Smooth muscle cell (in vitro differentiated cells): ENCODE measurements around the gene FOXR2. TPM values are rescaled to one million over a fixed set of nuclear protein-coding genes. Genes with fewer than 3 reads are reported as not detected.

Source experiments
- DNase-seq: peaks from one replicate; lab custom pipeline; 2025; ENCODE audit not compliant: unreplicated experiment; lab: John Stamatoyannopoulos, UW
- H2AFZ ChIP-seq: fragments of 200-600 bp; sonication (generic); 2 replicates; pipeline ENCODE4 v1.6.0; 2016; ENCODE audit warnings: antibody characterized with exemption, low read depth, mild to moderate bottlenecking
- H3F3A ChIP-seq: fragments of 200-600 bp; sonication (generic); 2 replicates; pipeline ENCODE4 v1.6.0; 2017; ENCODE audit warnings: antibody characterized with exemption, low read depth
- H3K27ac ChIP-seq: fragments of 200-600 bp; sonication (generic); 2 replicates; pipeline ENCODE4 v1.5.1; 2016; ENCODE audit warnings: low read depth, mild to moderate bottlenecking
- H3K27me3 ChIP-seq: fragments of 200-600 bp; sonication (generic); 2 replicates; pipeline ENCODE4 v1.6.1; 2016; ENCODE audit warnings: low read depth, mild to moderate bottlenecking
- H3K36me3 ChIP-seq: fragments of 200-600 bp; sonication (generic); 2 replicates; pipeline ENCODE4 v1.5.1; 2016; ENCODE audit warnings: low read depth
- H3K4me1 ChIP-seq: fragments of 200-600 bp; sonication (generic); 2 replicates; pipeline ENCODE4 v1.5.1; 2016; ENCODE audit warnings: low read depth
- H3K4me2 ChIP-seq: fragments of 200-600 bp; sonication (generic); 2 replicates; pipeline ENCODE4 v1.6.0; 2016; ENCODE audit warnings: mild to moderate bottlenecking
- H3K4me3 ChIP-seq: fragments of 200-600 bp; sonication (generic); 2 replicates; pipeline ENCODE4 v1.5.1; 2016; ENCODE audit warnings: mild to moderate bottlenecking
- H3K79me2 ChIP-seq: fragments of 200-600 bp; sonication (generic); 2 replicates; pipeline ENCODE4 v1.6.0; 2016; ENCODE audit warnings: low read depth, mild to moderate bottlenecking
- H3K9ac ChIP-seq: fragments of 200-600 bp; sonication (generic); 2 replicates; pipeline ENCODE4 v1.6.0; 2016; ENCODE audit warnings: low read depth
- H3K9me3 ChIP-seq: fragments of 200-600 bp; sonication (generic); replicated peaks from 2 replicates; pipeline ENCODE4 v1.5.1; 2016; ENCODE audit warnings: low read depth
- H4K20me1 ChIP-seq: fragments of 200-600 bp; sonication (generic); 2 replicates; pipeline ENCODE4 v1.6.0; 2016; ENCODE audit warnings: low read depth
- CTCF ChIP-seq: fragments of 200-600 bp; sonication (generic); IDR thresholded peaks from 2 replicates; pipeline ENCODE4 v1.5.1; 2017; ENCODE audit warnings: borderline replicate concordance, mild to moderate bottlenecking, antibody characterized with exemption; ENCODE audit not compliant: insufficient read depth, poor library complexity, severe bottlenecking
- WGBS: methylation state at CpG from one replicate; pipeline ENCODE4 v1.1.7; 2016; ENCODE audit warnings: low lambda C conversion rate; 5-methylcytosine and 5-hydroxymethylcytosine counted together
- polyA plus RNA-seq: library from polyadenylated mRNA; unstranded; fragments of >200 nt; fragmentation: Nextera tagmentation; extraction: Ambion mirVana; gene quantifications from 2 replicates; pipeline ENCODE4 v1.2.1, GENCODE V29; 2016
- total RNA-seq: library from RNA; depleted of rRNA; stranded (reverse); fragments of >200 nt; gene quantifications from 2 replicates; pipeline ENCODE4 v1.2.3, GENCODE V29; 2014

The FOXR2 gene
- total and polyA plus RNA-seq, 2 experiments from 2014 or later, result not detected

- H3K9me3 ChIP-seq, result peaks cover 6% of the 10 kb centered on the region
- H2AFZ ChIP-seq, result no peak overlapping the region
- H3K27me3 ChIP-seq, result no peaks in the 10 kb centered on the region
- 69% methylated on average over 8 of the region's 8 CpGs for WGBS
- H3K4me2 ChIP-seq, result no peak overlapping the region
- no peaks in the 10 kb centered on the region for H3K36me3 ChIP-seq
- no peak overlapping the region for H3K27ac ChIP-seq
- no peaks in the 10 kb centered on the region for H3K79me2 ChIP-seq
- no peaks in the 10 kb centered on the region for H4K20me1 ChIP-seq
- H3K4me3 ChIP-seq, result no peak overlapping the region
- H3K9ac ChIP-seq, result no peak overlapping the region
- DNase-seq, result no peak
- H3F3A ChIP-seq, result no peaks in the 10 kb centered on the region
- no peak for TF ChIP-seq CTCF
- no peaks in the 10 kb centered on the region for H3K4me1 ChIP-seq
Measured at GRCh38 chrX:55636109-55636508, 12.9 kb downstream of the FOXR2 start.

GRCh38 chrX:55638933-55639332, 15.7 kb downstream of the FOXR2 start:
- Histone ChIP-seq H3K4me2 (no peak overlapping the region), H3K9ac (no peak overlapping the region), H3K27ac (no peak overlapping the region), H4K20me1 (no peaks in the 10 kb centered on the region), H3K27me3 (no peaks in the 10 kb centered on the region), H3K79me2 (no peaks in the 10 kb centered on the region), H3F3A (no peaks in the 10 kb centered on the region), H3K4me1 (no peaks in the 10 kb centered on the region), H3K4me3 (no peak overlapping the region), H2AFZ (no peak overlapping the region), H3K36me3 (no peaks in the 10 kb centered on the region), H3K9me3 (peaks cover 6% of the 10 kb centered on the region)
- no peak for DNase-seq
- no peak for TF ChIP-seq CTCF
- WGBS, result 55% methylated on average over 1 of the region's 1 CpG

- no peak overlapping the region for H3K9ac ChIP-seq
- no peak for TF ChIP-seq CTCF
- H3K4me1 ChIP-seq, result no peaks in the 10 kb centered on the region
- H4K20me1 ChIP-seq, result no peaks in the 10 kb centered on the region
- H3K36me3 ChIP-seq, result no peaks in the 10 kb centered on the region
- H2AFZ ChIP-seq, result no peak overlapping the region
- H3K27me3 ChIP-seq, result no peaks in the 10 kb centered on the region
- WGBS, result 76% methylated on average over 4 of the region's 4 CpGs
- H3K4me3 ChIP-seq, result no peak overlapping the region
- H3K4me2 ChIP-seq, result no peak overlapping the region
- H3K79me2 ChIP-seq, result no peaks in the 10 kb centered on the region
- H3F3A ChIP-seq, result no peaks in the 10 kb centered on the region
- no peak overlapping the region for H3K27ac ChIP-seq
- no peak for DNase-seq
- peaks cover 6% of the 10 kb centered on the region for H3K9me3 ChIP-seq
Measured at GRCh38 chrX:55640854-55641253, 17.7 kb downstream of the FOXR2 start.

GRCh38 chrX:55648434-55648833, 25.2 kb downstream of the FOXR2 start:
- H3K4me3 ChIP-seq, result no peak overlapping the region
- H3K9ac ChIP-seq, result no peak overlapping the region
- H3K27ac ChIP-seq, result no peak overlapping the region
- no peaks in the 10 kb centered on the region for H3K4me1 ChIP-seq
- TF ChIP-seq CTCF, result no peak
- H3F3A ChIP-seq, result no peaks in the 10 kb centered on the region
- no peaks in the 10 kb centered on the region for H3K36me3 ChIP-seq
- no peak overlapping the region for H2AFZ ChIP-seq
- no peak for DNase-seq
- no peaks in the 10 kb centered on the region for H3K9me3 ChIP-seq
- no peaks in the 10 kb centered on the region for H3K79me2 ChIP-seq
- H3K27me3 ChIP-seq, result no peaks in the 10 kb centered on the region
- WGBS, result 85% methylated on average over 5 of the region's 5 CpGs
- no peaks in the 10 kb centered on the region for H4K20me1 ChIP-seq
- H3K4me2 ChIP-seq, result no peak overlapping the region
